MG63 (cell line): Measurements from ENCODE around the gene PITPNC1. TPM values are rescaled to one million over a fixed set of nuclear protein-coding genes. Genes with fewer than 3 reads are reported as not detected.
"Not testable (repeated sequence)": the region's sequence is repeated elsewhere in the genome, so short reads cannot be mapped to it uniquely, and the experiment has no call there.

ENCODE experiments used
- DNase-seq: peaks from one replicate; pipeline ENCODE4 v3.0.0-alpha.2; 2020
- H3K27me3 ChIP-seq: fragments of 250-450 bp; sonication (Bioruptor Pico); 2 replicates; pipeline ENCODE4 v1.5.1; 2020; ENCODE audit warnings: mild to moderate bottlenecking, moderate library complexity
- H3K36me3 ChIP-seq: fragments of 250-450 bp; sonication (Bioruptor Pico); 2 replicates; pipeline ENCODE4 v1.5.1; 2020; ENCODE audit warnings: mild to moderate bottlenecking, moderate library complexity
- H3K4me3 ChIP-seq: fragments of 250-450 bp; sonication (Bioruptor Pico); 2 replicates; pipeline ENCODE4 v1.5.1; 2020; ENCODE audit warnings: mild to moderate bottlenecking, moderate library complexity
- H3K9me3 ChIP-seq: fragments of 250-450 bp; sonication (Bioruptor Pico); 2 replicates; pipeline ENCODE4 v1.5.1; 2020; ENCODE audit warnings: mild to moderate bottlenecking, moderate library complexity
- total RNA-seq: library from RNA; depleted of rRNA; stranded (reverse); fragments of >200 nt; shearing (Covaris generic); gene quantifications from 2 replicates; pipeline ENCODE4 v1.2.3, GENCODE V29; 2014; ENCODE audit warnings: low replicate concordance

Gene PITPNC1
- total RNA-seq, 1 experiment from 2014 or later: 0.99 TPM

DNA sequence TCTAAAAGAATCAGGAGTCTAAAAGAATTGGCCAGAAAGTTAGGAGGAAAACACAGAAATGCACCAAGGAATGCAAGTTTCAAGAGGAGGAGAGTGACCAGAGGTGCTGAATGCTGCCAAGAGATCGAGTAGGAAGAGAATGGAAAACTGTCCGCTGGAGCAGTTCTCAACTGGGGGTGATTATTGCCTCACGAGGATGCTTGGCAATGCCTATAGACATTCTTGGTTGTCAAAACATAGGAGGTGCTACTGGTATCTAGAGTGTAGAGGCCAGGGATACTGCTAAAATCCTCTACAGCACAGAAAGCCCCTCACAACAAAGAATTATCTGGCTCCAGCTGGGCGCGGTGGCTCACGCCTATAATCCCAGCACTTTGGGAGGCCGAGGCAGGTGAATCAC is 258.6 kb downstream of the PITPNC1 start:
- no peak for DNase-seq
- H3K9me3 ChIP-seq: no peaks in the 10 kb centered on the region

DNA sequence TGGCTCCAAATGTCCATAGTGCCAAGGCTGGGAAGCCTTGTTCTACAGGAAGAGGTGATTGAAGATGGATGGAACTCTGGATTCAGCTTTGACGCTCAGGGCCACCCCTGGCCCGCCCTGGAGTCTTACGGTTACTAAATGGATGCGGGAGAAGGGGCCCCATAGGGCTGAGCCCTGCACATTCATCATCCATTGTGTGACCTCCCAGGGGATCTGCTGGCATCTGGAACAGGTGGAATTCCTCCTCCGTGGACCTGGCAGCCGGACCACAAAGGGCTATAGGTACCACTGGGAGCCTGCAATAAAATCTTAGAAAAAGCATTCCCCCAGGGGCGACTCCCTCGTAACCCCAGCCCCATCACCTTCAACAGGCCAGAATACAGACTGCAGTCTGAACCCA is 259.2 kb downstream of the PITPNC1 start:
- no peaks in the 10 kb centered on the region for H3K9me3 ChIP-seq
- H3K27me3 ChIP-seq: no peaks in the 10 kb centered on the region
- DNase-seq: no peak
- no peaks in the 10 kb centered on the region for H3K36me3 ChIP-seq
- no peak overlapping the region for H3K4me3 ChIP-seq

More for the DNA sequence above, 258.6 kb downstream of the PITPNC1 start:
- Histone ChIP-seq H3K4me3 (no peak overlapping the region), H3K27me3 (no peaks in the 10 kb centered on the region), H3K36me3 (no peaks in the 10 kb centered on the region)

DNA sequence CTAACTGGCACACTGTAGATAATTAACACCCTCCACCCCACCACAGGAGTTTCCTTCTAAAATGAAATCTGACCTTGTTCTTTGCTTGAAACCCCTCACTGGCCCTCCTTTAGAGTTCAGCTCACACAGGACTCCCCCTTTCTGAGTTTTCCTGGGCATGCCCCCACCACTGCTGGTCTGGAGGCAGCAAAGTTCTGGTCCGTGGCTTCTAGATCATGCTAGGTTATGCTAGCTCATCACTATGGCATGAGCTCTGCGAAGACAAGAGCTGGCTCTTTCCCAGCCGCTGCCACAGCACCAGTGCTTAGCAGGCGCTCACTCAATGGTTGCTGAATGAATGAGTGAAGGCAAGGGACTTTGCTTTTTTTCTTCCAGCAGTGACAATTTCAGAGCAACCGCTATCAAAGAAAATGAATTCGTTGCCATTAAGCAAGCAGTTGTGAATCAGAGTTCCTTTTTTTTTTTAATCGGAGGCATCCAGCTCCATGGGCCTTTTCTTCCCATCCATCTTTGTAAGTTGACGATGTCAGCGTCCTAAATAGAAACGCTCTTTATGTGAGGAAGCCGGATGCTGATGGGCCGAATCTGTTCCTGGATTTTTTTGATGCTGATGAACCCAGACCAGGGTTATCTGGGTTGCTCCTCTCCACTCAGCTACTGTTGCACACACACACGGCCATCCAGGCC is 259.9 kb downstream of the PITPNC1 start:
- no peaks in the 10 kb centered on the region for H3K27me3 ChIP-seq
- no peaks in the 10 kb centered on the region for H3K36me3 ChIP-seq
- no peaks in the 10 kb centered on the region for H3K9me3 ChIP-seq
- H3K4me3 ChIP-seq: no peak overlapping the region
- DNase-seq: no peak

DNA sequence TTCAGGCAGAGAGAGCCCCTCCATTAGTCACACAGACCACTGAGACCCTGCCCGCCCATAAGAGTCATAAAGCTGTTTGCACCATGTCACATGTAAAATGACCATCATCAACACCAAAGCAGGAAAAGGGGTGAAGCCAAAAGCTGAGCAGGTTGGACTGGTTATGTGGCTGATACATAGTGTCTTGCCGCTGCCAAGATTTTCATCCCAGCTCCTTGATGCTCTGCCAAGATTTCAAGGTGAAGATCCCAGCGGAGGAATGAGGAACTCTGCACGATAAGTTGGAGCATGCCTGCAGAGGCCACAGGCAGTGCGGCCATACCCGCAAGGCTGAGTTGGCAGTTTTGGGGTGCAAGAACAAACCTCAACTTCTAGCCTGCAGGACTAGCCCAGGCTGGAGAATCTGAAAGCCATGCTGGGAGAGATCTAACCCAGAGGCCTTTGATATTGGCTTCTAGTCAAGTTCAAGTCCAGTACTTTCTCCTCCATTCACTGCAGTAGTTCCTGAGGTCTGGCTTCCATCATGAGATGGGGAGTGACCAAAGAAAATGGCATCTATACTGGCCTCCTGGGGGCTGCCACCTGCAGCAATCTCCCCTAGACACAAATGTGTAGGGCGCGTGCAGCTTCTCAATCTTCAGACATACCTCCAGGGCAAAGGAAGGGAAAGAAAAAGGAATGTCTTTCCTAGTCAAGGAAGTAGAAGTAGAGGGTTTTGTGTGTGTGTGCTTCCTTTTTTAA is 261.0 kb downstream of the PITPNC1 start:
- Histone ChIP-seq H3K4me3 (no peak overlapping the region), H3K27me3 (no peaks in the 10 kb centered on the region), H3K9me3 (no peaks in the 10 kb centered on the region), H3K36me3 (no peaks in the 10 kb centered on the region)
- no peak for DNase-seq

DNA sequence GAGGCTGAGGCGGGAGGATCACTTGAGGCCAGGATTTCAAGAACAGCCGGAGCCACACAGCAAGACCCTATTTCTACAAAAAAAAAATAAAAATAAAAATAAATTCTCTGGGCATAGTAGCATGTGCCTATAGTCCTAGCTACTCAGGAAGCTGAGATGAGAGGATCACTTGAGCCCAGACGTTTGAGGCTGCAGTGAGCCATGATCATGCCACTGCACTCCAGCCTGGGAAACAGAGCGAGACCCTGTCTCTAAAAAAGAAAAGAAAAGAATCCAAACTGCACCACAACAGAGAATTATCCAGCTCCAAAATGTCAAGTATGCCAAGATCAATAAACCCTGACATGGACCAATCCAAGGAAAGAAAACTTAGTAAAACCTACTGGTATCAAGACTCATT is 261.8 kb downstream of the PITPNC1 start:
- no peaks in the 10 kb centered on the region for H3K27me3 ChIP-seq
- H3K36me3 ChIP-seq: no peaks in the 10 kb centered on the region
- no peak overlapping the region for H3K4me3 ChIP-seq
- H3K9me3 ChIP-seq: no peaks in the 10 kb centered on the region
- DNase-seq: no peak

DNA sequence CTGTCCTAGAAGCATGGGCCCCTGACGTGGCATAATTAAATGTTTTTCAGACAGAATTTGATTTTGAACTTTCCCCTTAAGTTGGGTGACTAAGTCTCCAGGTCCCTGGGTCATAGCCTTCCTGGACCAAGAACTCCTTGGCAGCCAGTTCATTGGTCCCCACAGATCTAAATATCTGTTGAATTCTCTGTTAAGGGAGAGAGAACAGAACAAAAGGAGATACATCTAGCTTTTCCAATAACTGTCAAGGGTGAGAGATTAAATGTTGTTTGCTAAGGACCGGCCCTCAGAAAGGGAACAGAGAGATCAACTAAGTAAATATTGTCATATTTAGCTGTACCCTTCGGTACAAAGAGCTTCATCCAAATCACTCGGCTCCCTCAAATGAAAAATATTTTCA is 262.5 kb downstream of the PITPNC1 start:
- Histone ChIP-seq H3K9me3 (no peaks in the 10 kb centered on the region), H3K27me3 (no peaks in the 10 kb centered on the region), H3K36me3 (no peaks in the 10 kb centered on the region), H3K4me3 (no peak overlapping the region)
- no peak for DNase-seq

DNA sequence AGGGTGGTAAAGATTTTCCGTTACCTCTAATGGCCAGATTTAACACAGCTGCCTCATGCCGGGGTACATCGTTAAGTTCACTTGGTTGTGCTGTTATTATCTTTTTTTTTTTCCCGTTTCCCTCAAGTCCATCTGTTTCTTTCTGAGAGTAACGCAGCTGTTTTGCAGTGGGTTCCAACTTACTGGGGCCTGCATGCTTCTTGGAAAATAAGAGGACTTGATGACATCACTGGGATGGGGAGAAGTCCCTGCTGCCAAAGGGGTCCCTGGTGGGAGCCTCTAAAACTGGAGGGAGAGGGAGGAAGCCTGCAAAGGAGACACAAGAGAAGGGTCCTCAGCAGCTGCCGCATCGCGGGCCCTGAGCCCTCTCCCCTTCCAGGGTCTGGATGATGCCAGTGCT is 262.9 kb downstream of the PITPNC1 start:
- no peak for DNase-seq
- no peaks in the 10 kb centered on the region for H3K36me3 ChIP-seq
- no peaks in the 10 kb centered on the region for H3K27me3 ChIP-seq
- no peaks in the 10 kb centered on the region for H3K9me3 ChIP-seq
- H3K4me3 ChIP-seq: no peak overlapping the region

DNA sequence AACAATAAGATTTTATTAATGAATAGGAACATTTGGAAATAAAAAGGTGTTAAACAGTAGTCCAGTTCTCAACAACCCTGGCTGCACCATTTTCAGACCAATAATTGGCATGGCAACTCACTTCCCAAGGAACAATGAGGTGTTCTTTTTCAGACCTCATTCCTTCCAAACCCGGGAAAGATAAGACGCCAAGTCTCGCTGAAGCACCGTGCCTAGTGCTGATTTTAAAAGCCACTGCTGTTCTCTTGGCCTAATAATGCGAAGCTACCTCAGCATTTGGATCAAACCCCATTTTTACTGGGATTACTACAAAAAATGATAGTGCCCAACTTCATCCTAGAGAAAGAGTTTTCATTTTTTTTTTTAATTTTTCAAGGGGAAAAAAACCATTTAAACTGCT is 265.4 kb downstream of the PITPNC1 start:
- no peaks in the 10 kb centered on the region for H3K9me3 ChIP-seq
- H3K27me3 ChIP-seq: no peaks in the 10 kb centered on the region
- no peak overlapping the region for H3K4me3 ChIP-seq
- H3K36me3 ChIP-seq: no peaks in the 10 kb centered on the region
- no peak for DNase-seq

DNA sequence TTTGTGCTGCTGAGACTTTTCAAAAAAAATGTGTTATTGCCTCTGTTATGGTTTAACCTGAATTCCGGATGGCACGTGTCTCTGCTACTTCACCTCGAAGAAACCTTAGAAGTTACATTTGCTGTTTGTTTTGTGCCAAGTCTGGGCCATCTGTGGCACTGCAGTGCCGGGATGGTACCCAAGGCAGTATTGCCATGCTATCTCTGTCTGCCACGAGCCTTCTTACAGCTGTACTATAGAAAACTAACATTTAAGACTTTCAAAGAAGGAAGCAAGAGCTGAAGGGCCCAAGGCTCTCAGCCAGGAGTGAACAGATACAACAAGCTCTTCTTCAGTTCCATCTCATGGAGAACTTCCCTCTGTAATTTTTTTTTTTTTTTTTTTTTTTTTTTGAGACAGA is 267.0 kb downstream of the PITPNC1 start:
- Histone ChIP-seq H3K4me3 (no peak overlapping the region), H3K36me3 (no peaks in the 10 kb centered on the region), H3K27me3 (no peaks in the 10 kb centered on the region), H3K9me3 (no peaks in the 10 kb centered on the region)
- DNase-seq: no peak

DNA sequence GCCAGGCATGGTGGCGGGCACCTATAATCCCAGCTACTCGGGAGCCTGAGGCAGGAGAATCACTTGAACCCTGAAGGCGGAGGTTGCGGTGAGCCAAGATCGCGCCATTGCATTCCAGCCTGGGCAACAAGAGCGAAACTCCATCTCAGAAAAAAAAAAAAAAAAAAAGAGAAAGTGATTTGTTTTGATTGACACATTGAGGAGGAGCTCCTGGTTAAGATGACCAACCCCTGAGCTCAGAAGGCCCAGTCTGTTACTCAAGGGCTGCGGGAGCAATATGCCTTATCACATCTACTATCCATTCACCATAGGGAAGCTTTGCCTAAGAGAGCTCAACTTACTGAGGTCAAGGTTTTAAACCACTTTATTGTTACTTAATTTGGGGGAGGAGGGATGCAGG is 268.1 kb downstream of the PITPNC1 start:
- H3K4me3 ChIP-seq, H3K27me3 ChIP-seq, DNase-seq, H3K36me3 ChIP-seq, H3K9me3 ChIP-seq: not testable (repeated sequence)

DNA sequence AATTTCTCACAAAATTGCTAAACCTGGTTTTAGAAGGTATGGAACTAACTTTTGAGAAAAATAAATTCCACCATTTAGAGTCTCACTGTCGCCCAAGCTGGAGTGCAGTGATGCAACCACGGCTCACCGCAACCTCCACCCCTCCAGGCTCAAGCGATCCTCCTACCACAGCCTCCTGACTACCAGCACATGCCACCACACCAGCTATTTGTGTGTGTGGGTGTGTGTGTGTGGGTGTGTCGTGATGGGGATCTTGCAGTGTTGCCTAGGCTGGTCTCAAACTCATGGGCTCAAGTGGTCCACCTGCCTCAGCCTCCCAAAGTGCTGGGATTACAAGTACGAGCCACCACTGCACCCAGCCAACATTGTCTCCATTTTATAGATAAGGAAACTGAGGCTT is 269.4 kb downstream of the PITPNC1 start:
- no peaks in the 10 kb centered on the region for H3K9me3 ChIP-seq
- no peaks in the 10 kb centered on the region for H3K36me3 ChIP-seq
- no peaks in the 10 kb centered on the region for H3K27me3 ChIP-seq
- no peak for DNase-seq
- no peak overlapping the region for H3K4me3 ChIP-seq

DNA sequence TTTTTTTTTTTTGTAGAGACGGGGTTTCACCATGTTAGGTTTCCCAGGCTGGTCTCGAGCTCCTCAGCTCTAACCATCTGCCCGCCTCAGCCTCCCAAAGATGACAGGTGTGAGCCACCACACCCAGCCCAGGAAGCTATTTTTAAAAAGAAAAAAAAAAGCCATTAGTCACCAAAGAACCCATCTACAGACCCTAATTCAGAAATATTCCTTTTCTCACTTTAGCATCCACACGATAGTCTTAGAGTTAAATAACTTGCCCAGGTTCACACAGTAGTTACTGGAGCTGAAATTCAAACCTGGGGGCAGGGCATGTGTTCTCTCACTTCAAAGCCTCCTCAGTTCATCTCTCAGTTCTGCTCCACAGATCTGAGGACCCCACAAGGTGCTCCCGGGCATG is 270.4 kb downstream of the PITPNC1 start:
- no peak for DNase-seq
- Histone ChIP-seq H3K4me3 (no peak overlapping the region), H3K36me3 (no peaks in the 10 kb centered on the region), H3K9me3 (no peaks in the 10 kb centered on the region), H3K27me3 (no peaks in the 10 kb centered on the region)

DNA sequence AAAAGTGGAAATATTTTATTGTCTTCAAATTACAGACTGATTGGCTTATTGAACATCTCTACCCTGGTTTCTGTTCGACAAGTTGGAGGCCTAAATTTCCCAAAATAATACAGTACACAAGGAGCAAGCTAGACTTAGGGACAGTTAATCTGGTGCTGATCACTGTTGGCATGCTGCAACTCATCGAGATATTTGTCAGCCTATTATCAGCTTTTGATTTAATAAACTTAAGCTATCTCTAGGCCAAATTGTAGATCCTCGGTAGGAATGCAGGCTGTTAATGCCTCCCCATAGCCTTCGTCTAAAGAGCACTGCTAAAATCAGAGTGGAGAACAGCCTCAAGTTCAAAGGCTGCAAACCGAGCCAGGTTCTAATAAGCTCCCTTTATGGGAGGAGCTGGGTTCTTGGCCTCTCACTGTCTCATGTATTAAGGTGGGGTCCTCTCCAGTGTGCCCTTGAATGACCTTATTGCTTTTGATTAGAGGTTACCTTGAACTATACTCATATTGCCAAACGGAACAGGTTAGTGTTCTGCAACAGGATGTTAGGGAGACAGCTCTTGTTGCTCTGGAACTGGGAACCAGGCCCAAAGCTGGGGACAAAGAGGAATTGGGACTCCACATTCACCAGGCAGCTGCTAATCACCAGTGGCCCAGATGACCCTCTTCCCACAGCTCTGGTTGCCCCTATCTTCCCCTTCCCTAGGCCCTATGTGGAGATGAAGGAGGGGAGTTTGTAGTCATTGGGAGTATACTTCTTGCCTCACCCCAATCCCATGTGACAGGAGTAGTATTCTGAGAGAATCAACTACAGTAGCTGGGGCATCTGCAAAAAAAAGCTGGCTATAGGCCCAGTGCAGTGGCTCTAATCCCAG is 271.2 kb downstream of the PITPNC1 start:
- Histone ChIP-seq H3K4me3 (no peak overlapping the region), H3K27me3 (no peaks in the 10 kb centered on the region), H3K9me3 (no peaks in the 10 kb centered on the region), H3K36me3 (no peaks in the 10 kb centered on the region)
- DNase-seq: no peak

DNA sequence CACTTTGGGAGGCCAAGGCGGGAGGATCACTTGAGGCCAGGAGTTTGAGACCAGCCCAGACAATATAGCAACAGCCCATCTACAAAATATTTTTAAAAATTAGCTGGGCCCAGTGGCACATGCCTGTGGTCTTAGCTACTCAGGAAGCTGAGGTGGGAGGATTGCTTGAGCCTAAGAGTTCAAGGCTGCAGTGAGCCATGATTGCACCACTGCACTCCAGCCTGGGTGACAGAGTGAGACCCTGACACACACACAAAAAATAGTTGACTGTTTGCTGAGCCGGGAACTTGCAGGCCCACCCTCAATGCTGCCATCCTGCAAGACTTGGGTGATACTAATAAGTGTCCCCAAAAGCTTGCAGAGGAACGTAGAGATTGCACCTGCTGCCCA is 271.8 kb downstream of the PITPNC1 start:
- not testable (repeated sequence) for H3K9me3 ChIP-seq, DNase-seq, H3K4me3 ChIP-seq, H3K27me3 ChIP-seq, H3K36me3 ChIP-seq

DNA sequence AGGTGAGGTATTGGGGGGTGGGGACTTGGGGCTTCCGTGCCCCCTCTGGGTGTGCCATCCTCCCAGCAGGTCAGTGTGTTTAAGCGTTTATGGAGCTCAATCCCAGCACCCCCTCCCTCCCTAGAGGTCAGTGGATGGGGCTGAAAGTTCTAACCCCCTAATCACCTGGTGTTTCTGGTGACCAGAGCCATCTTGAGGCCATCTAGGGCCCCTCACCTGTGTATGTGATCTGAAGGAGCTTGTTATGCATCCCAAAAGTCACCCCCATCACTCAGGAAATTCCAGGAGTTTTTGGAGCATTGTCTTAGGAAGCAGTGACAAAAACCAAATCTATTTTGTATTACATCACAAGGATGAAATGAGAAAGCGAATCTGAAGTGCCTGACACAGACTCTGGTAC is 272.8 kb downstream of the PITPNC1 start:
- H3K27me3 ChIP-seq: no peaks in the 10 kb centered on the region; the same call in 1 of the 2 replicates
- no peak for DNase-seq
- no peak overlapping the region for H3K4me3 ChIP-seq
- H3K9me3 ChIP-seq: no peaks in the 10 kb centered on the region
- H3K36me3 ChIP-seq: no peaks in the 10 kb centered on the region

DNA sequence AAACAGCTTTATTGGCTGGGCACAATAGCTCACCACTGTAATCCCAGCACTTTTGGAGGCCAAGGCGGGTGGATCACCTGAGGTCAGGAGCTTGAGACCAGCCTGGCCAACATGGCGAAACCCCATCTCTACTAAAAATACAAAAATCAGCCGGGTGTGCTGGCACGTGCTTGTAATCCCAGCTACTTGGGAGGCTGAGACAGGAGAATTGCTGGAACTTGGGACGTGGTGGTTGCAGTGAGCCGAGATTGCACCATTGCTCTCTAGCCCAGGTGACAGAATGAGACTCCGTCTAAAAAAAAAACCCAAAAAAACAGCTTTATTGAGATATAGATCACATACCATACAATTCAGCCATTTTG is 274.1 kb downstream of the PITPNC1 start:
- not testable (repeated sequence) for DNase-seq, H3K9me3 ChIP-seq, H3K27me3 ChIP-seq, H3K36me3 ChIP-seq, H3K4me3 ChIP-seq

DNA sequence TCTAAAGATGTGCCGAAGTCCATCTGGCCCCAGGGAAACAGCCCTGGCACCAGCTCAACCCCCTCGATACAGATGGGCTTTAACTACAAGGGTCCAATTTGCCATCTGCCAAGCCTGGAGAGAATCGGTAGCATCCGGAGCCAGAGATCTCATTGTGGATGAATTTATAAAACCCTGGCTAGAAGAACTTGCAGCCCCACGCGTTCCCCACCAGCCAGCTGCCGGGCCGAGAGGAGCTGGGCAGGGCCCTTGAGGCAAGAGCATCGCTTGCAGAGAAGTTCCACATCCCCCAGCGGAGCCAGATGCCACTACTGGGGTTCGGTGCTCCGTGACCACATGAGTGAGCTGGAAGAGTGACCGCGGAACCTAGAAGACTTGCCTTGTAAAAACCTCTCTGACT is 275.4 kb downstream of the PITPNC1 start:
- Histone ChIP-seq H3K9me3 (no peaks in the 10 kb centered on the region), H3K4me3 (no peak overlapping the region), H3K27me3 (no peaks in the 10 kb centered on the region; the same call in 1 of the 2 replicates), H3K36me3 (no peaks in the 10 kb centered on the region)
- DNase-seq: no peak
